GM21528 (cell line): ENCODE results near the gene TIMM22.
A peak's percentile ranks its signal among the peaks of the same experiment; 100 is the strongest.
"Not testable (repeated sequence)": the region's sequence is repeated elsewhere in the genome, so short reads cannot be mapped to it uniquely, and the experiment has no call there.

ENCODE experiments used
- ATAC-seq: cut with Tn5 transposase; IDR thresholded peaks from one replicate; pipeline ENCODE4 v1.9.1; 2021; ENCODE audit warnings: mild to moderate bottlenecking, moderate library complexity; ENCODE audit not compliant: unreplicated experiment, low FRiP score

TIMM22 gene

GRCh38 chr17:970364-970763 lies 26.6 kb upstream of the TIMM22 start:
- no peak for ATAC-seq

- ATAC-seq: not testable (repeated sequence)
Measured at GRCh38 chr17:971861-972260, 25.1 kb upstream of the TIMM22 start.

- no peak for ATAC-seq
Measured at GRCh38 chr17:973053-973452, 23.9 kb upstream of the TIMM22 start.

GRCh38 chr17:974778-975177 lies 22.2 kb upstream of the TIMM22 start:
- not testable (repeated sequence) for ATAC-seq

- no peak for ATAC-seq
Measured at GRCh38 chr17:975371-975915, 21.5 kb upstream of the TIMM22 start.

DNA sequence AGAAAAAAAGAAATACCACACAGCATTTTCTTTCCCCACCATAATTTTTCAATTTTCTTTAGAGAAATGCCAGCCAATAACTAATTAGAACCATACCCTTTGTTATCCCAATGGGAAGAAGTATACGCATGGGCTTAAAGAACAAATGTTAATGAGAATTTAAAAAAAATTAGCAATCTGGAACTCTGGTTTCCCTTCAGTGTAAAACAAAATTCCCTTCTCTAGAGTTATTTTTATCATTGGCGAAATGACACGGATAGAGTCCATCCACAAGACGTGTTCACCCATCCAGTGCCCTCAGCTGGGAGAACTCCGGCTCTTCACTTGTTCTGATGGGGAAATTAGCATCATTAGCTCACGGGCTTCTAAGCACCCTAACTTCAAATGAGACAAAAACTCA lies 20.6 kb upstream of the TIMM22 start:
- ATAC-seq: no peak

DNA sequence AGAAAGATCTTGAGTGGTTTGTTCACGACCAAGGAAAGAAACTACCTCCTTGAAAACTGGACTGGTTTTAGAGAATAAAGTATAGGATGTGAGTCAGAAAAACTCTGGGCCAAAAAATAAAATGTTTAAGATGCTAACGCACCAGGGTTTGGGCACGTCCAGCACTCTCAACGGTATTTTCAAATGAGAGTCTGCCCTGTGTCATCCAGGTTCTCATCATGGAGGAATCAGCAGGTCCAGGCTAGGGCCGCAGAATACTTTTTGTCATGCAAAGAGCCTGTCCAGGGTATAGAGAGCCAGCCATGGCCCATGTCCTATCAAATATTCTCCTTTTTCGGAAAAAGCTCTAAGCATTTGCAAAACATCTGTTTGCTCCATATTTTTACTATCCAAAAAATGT lies 19.8 kb upstream of the TIMM22 start:
- no peak for ATAC-seq

- ATAC-seq: no peak
Measured at GRCh38 chr17:978103-979093, 18.5 kb upstream of the TIMM22 start.

DNA sequence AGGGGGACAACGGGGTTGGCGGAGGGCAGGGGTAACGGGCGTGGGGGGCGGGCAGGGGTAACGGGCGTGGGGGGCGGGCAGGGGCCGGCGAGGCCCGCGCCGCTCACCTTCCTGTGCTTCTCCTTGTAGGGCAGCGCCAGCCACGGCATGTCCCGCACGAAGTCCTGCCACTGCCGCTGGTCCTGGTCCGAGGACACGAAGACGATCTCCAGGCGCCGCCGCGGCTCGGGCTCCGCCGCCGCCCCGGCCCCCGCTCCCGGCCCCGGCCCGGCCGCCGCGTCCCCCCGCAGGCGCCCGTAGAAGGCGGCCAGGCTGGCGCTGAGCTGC lies 17.8 kb upstream of the TIMM22 start:
- no peak for ATAC-seq

GRCh38 chr17:979539-980405 lies 17.2 kb upstream of the TIMM22 start, which contains the start of gene NXN:
Gene NXN (minus strand): TSS chr17:979776.
- peak; percentile 64 for ATAC-seq

- ATAC-seq: peak; percentile 53
Measured at GRCh38 chr17:980406-981291, 16.3 kb upstream of the TIMM22 start.

DNA sequence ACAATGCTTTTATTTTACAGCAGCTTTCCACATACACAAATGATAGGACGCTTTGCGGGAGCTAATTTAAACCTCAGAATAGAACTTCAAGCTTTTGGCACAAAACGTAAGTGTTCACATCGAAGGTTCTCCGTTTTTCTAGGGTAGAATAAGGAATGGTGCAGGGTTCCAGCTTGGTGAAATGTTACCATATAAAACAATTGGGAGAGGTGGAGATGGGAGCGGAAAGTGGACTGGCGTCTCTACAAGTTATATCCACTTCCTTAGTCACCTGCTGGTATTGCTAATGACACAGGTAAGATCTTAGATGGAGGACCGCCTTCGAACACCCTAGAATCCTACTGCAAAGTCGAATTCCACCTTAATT lies 15.7 kb upstream of the TIMM22 start:
- no peak for ATAC-seq

- ATAC-seq: no peak
Measured at GRCh38 chr17:983921-984320, 13.0 kb upstream of the TIMM22 start.

DNA sequence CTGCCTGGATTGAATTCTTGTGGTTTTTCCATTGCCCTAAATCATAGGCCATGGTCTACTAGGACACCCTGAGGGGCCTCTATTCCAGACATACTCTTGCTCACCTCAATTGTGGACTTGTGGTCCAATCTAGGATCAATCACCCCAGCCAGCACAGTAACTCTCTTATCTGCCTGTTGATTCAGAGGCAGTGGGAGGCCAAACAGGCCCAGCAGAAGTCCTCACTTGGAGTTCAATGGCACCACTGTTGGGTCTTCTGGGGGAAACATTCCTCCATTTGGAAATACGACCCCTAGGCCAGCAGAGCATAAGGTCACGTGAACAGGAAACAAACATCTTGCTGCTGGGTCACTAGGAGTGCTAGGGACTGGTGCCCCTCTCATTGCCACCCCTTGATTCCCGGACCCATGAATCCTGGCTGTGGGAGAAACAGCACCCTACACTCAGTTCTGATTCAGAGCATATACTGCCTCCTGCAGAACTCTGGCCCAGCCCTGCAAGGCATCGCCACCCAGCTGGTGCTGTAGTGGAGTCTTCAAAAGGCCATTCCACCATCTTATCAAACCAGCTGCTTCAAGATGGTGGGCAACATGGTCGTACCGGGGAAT lies 10.5 kb upstream of the TIMM22 start:
- no peak for ATAC-seq

DNA sequence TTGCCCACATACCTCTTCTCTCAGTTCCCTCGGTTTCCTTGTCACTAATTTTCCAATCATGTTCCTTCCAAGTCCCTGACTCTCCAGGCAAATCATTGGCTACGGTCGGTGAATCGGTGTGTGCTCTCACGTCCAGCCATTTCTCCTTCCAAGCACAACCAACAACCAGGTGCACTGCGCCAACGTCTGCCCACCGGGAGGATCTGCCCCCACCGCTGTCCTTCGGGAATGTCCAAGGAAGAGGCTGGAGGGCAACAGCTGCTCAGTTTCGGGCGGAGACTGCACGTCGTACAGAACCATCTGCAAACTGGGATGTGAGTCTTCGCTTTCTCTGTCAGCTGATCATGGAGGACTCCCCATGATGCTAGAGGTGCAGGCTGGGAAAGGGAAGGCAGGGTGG lies 9.0 kb upstream of the TIMM22 start:
- ATAC-seq: no peak

DNA sequence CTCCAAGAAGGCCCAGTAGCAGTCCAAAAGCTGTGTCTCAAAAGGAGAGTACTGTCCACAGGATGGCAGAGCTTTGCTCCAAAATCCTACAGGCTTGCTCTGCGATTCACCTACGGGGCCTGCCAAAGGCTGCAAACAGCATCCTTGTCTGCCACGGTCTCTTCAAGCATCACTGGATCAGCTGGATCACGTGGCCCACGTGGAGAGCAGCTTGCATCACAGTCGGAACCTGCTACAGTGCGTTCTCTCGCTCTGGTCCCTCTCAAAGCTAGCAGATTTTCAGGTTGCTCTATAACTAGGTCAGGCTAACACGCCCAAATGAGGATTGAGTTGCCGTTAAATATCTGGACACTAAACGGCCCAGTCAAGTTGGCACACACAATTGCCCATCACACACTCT lies 8.4 kb upstream of the TIMM22 start:
- ATAC-seq: no peak

GRCh38 chr17:992933-993332 lies 4.0 kb upstream of the TIMM22 start:
- no peak for ATAC-seq

DNA sequence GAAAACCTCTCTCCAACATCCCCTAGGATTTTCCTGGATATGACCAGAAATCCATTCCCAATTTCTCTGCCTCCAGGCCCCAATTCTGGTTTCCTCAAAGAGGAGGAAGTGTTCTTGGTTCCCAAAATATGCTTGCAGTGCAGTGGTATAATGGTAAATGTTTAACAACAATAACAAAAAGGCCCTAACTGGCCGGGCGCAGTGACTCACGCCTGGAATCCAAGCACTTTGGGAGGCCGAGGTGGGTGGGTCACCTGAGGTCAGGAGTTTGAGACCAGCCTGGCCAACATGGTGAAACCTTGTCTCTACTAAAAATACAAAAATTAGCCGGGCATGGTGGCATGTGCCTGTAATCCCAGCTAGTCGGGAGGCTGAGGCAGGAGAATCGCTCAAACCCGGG lies 1.6 kb upstream of the TIMM22 start:
- not testable (repeated sequence) for ATAC-seq

DNA sequence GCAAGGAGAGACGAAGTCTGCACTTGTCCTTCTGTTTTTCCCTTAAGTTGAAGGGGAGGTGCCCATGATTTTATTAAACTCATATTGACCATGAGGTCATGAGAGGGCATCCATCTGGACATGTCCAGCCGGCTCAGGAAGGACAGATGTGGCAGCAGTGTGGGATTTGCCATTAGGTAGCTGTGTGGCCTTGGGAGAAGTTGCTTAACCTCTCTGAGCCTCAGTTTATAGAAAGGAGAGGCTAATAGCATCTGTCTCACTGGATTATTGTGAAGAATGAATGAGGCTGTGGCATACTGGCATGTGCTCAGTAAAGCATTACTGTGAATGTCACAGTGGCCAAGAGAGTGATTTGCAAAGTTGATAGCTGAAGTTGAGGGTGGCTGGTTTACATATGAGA lies 1.2 kb downstream of the TIMM22 start:
- no peak for ATAC-seq
